ES-I3 (cell line): ENCODE measurements around the gene GSE1.

Experiments
- H3K36me3 ChIP-seq: 2 replicates; pipeline ENCODE4 v1.6.1; 2013; ENCODE audit warnings: mild to moderate bottlenecking, low read length, control low read depth, moderate library complexity; ENCODE audit not compliant: insufficient read depth
- H3K4me1 ChIP-seq: 2 replicates; pipeline ENCODE4 v1.6.1; 2013; ENCODE audit warnings: mild to moderate bottlenecking, control low read depth, low read length; ENCODE audit not compliant: insufficient read depth
- H3K9ac ChIP-seq: 2 replicates; pipeline ENCODE4 v1.6.1; 2013; ENCODE audit warnings: low read depth, mild to moderate bottlenecking, low read length, moderate library complexity
- H3K9me3 ChIP-seq: 2 replicates; pipeline ENCODE4 v1.6.1; 2013; ENCODE audit warnings: mild to moderate bottlenecking, low read length, moderate library complexity; ENCODE audit not compliant: control insufficient read depth, insufficient read depth

Gene GSE1

GRCh38 chr16:85631802-85632393 lies 18.8 kb downstream of the GSE1 start:
- H3K4me1 ChIP-seq = no peaks in the 10 kb centered on the region
- no peaks in the 10 kb centered on the region for H3K9me3 ChIP-seq
- peaks cover 7% of the 10 kb centered on the region; the same call in 1 of the 2 replicates for H3K36me3 ChIP-seq
- H3K9ac ChIP-seq = no peak overlapping the region

DNA sequence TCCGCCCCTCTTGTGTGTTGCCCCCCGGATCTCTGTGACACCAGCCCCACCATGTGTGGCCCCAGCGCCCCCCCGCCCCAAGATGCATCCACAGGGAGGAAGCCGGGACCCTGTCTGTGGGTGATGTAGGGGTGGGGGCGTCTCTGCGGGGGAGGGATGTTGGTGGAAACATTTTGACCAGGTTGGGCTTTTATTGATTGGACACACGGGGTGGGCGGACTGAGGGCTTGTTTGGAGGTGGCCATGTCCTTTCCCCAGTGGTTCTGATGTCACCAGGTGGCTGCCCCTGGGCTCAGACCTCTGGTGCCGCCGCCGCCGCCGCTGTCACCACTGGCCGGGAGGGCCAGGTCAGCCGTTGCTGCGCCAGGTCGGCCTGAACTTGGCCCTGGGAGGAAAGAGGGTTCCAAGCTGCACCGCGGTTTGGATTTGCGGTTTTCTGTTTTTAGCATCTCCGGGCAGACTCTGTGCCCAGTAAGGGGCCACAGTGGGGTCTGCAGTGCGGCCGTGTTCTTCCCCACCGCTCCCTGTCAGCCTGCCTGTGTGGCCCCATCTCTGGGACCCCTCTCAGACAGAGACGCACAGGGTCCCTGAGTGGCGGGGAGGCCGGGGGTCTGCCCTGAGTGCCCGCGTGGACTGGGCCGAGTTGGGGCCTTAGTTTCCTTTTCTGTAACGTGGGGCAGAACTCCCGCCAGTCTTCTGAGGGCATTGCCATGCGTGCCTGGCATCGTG lies 19.8 kb downstream of the GSE1 start:
- Histone ChIP-seq H3K9ac (no peak overlapping the region), H3K4me1 (no peaks in the 10 kb centered on the region), H3K36me3 (peaks cover 7% of the 10 kb centered on the region; the same call in 1 of the 2 replicates), H3K9me3 (no peaks in the 10 kb centered on the region)

- Histone ChIP-seq H3K9me3 (no peaks in the 10 kb centered on the region), H3K9ac (no peak overlapping the region), H3K4me1 (no peaks in the 10 kb centered on the region), H3K36me3 (peaks cover 7% of the 10 kb centered on the region; the same call in 1 of the 2 replicates)
These were observed 20.3 kb downstream of the GSE1 start for GRCh38 chr16:85633438-85633743.

DNA sequence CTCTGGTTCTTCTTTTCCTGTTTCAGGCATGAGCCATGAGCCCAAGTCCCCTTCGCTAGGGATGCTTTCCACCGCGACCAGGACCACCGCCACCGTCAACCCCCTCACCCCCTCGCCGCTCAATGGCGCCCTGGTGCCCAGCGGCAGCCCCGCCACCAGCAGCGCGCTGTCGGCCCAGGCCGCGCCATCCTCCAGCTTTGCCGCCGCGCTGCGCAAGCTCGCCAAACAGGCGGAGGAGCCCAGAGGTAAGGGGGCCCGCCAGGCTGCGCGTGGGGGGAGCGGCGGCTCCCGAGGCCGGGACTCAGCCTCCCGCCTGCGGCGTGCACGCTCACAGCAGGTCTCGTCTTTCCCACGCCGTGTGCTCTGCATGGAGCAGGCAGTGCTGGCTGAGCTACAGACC lies 20.8 kb downstream of the GSE1 start:
- Histone ChIP-seq H3K4me1 (no peaks in the 10 kb centered on the region), H3K9me3 (no peaks in the 10 kb centered on the region), H3K36me3 (peaks cover 6% of the 10 kb centered on the region; the same call in 1 of the 2 replicates), H3K9ac (no peak overlapping the region)

DNA sequence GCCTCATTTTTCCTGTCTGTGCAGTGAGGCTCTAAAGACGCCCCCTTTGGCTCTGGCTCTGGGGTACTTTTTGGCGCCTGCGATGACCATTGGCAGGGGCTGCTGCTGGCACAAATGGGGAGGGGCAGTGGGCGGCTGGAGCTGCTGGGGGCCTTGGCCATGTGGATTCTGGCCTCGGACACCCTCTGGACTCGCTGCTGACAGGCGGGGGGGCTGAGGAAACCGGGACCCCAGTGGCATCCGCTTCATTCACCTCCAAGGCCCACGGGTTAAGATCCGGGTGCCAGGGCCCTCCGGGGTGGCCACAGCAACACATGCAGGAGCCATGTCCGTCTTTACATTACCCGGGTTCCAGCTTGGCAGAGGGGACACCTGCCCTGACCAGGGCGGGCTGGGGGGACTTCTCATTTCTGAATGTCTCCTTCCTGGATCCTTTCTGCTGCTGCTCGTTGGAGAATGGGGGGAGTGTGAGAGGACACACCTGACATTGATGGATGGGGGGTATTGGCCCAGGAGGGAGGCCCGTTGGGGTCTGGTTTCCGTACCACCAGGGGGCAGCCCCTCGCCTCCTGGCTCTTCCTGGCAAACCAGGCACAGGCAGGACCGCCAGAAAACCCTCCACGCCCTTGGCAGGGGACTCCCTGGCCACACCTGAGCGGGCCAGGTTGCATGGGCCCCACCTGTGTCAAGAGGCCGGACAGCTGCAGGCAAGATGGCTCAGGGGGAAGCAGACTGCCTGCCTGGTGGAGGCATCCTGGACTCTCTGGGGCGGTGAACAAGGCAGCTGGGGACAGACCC lies 21.8 kb downstream of the GSE1 start:
- Histone ChIP-seq H3K9me3 (no peaks in the 10 kb centered on the region), H3K36me3 (peaks cover 2% of the 10 kb centered on the region; the same call in 1 of the 2 replicates), H3K4me1 (no peaks in the 10 kb centered on the region), H3K9ac (no peak overlapping the region)

- Histone ChIP-seq H3K36me3 (no peaks in the 10 kb centered on the region), H3K9me3 (no peaks in the 10 kb centered on the region), H3K9ac (no peak overlapping the region), H3K4me1 (no peaks in the 10 kb centered on the region)
These were observed 22.5 kb downstream of the GSE1 start for GRCh38 chr16:85635545-85636140.

DNA sequence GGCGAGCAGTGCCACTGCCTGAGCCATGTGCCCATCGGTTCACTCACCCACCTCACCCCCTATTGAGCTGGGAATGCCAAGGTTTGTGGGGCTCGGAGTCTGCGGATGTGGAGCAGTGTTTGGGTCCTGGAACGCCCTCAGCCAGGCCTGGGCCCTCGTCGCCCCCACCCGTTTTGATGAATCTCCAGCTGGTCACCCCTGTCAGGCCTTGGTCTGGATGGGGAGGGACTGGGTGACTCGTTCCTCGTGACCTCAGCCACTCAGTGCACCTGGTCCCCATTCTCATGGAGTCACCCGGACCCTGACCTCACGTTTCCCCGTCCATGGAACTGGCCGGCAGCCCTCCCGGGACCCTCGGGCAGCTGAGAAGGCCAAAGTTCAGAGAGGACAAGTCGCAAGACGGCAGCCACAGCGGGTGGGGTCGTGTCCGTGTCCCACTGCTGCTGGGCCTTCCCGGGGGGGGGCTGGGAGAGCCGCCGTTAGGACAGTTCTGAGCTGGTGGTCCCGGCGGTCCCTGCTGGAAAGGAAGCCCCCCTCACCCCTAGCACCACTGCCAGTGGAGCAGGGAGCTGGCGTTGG lies 23.2 kb downstream of the GSE1 start:
- Histone ChIP-seq H3K9me3 (no peaks in the 10 kb centered on the region), H3K4me1 (no peaks in the 10 kb centered on the region), H3K36me3 (no peaks in the 10 kb centered on the region), H3K9ac (no peak overlapping the region)

GRCh38 chr16:85637061-85637807 lies 24.1 kb downstream of the GSE1 start:
- Histone ChIP-seq H3K4me1 (no peaks in the 10 kb centered on the region), H3K9me3 (no peaks in the 10 kb centered on the region), H3K36me3 (no peaks in the 10 kb centered on the region), H3K9ac (no peak overlapping the region)

GRCh38 chr16:85637808-85638647 lies 24.9 kb downstream of the GSE1 start:
- Histone ChIP-seq H3K36me3 (no peaks in the 10 kb centered on the region), H3K9me3 (no peaks in the 10 kb centered on the region), H3K9ac (no peak overlapping the region), H3K4me1 (no peaks in the 10 kb centered on the region)

DNA sequence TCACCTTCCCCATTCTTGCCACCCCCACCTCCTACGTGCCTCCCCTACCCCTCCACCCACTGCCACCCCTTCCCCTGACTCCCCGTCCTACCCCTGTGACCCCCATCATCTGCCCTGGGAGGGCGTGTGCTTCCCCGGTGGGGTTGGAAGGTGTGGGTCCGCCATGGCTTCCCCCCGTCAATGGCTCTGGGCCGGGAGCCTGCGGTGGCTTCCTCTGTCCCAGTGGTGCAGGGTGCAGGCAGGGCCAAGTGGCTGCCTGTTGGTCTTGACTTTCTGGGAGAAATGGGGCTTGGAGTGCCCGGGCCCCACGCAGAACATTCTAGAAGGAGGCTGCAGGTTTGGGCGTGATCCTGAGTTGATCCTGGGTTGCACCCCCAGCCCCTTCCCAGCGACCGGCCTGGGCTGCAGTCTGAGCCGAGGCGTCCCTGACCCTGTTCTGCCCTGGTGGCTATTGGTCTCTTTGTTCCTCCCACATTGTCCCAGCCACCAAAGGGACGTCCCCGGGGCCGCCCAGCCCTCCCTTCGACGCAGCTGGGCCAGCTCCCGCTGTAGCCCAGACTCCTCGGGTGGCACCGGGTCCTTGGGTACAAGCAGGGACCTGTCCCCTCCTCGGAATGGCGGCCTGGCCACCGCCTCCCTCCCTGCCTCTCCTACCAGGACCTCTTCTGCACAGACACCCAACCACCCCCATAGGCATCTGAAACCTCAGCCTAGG lies 25.7 kb downstream of the GSE1 start:
- no peaks in the 10 kb centered on the region for H3K4me1 ChIP-seq

GRCh38 chr16:85639529-85640253 lies 26.6 kb downstream of the GSE1 start:
- H3K9me3 ChIP-seq = no peaks in the 10 kb centered on the region
- H3K36me3 ChIP-seq = no peaks in the 10 kb centered on the region
- no peaks in the 10 kb centered on the region for H3K4me1 ChIP-seq

More for the DNA sequence above, 25.7 kb downstream of the GSE1 start:
- H3K9ac ChIP-seq = no peak overlapping the region
- H3K36me3 ChIP-seq = no peaks in the 10 kb centered on the region
- no peaks in the 10 kb centered on the region for H3K9me3 ChIP-seq

GRCh38 chr16:85640254-85640558 lies 27.1 kb downstream of the GSE1 start:
- H3K36me3 ChIP-seq = no peaks in the 10 kb centered on the region
- no peak overlapping the region for H3K9ac ChIP-seq
- no peaks in the 10 kb centered on the region for H3K4me1 ChIP-seq
- H3K9me3 ChIP-seq = no peaks in the 10 kb centered on the region

More at GRCh38 chr16:85639529-85640253, 26.6 kb downstream of the GSE1 start:
- no peak overlapping the region for H3K9ac ChIP-seq
